GM12878 (cell line): ENCODE measurements around the gene UBXN7. TPM values are rescaled to one million over a fixed set of nuclear protein-coding genes. Genes with fewer than 3 reads are reported as not detected.

Source experiments
- BMI1 ChIP-seq: fragments of 450-650 bp; IDR thresholded peaks from 2 replicates; pipeline ENCODE4 v1.6.1; 2016; ENCODE audit warnings: mild to moderate bottlenecking, moderate library complexity, borderline replicate concordance
- CBFB ChIP-seq: IDR thresholded peaks from 2 replicates; pipeline ENCODE4 v1.6.1; 2016; ENCODE audit warnings: antibody characterized with exemption, low read depth
- CEBPB ChIP-seq, 2 experiments: fragments of 150-350 bp in 1 of 2; IDR thresholded peaks; 2 replicates each; pipeline ENCODE4 v1.6.1; 2012 to 2014; ENCODE audit warnings: low read depth in 2 of 2, low read length in 2 of 2, borderline replicate concordance in 1 of 2, inconsistent platforms in 1 of 2
- ETV6 ChIP-seq, 2 experiments: fragments of 450-650 bp in 1 of 2; IDR thresholded peaks in 1 of 2; conservative IDR thresholded peaks in 1 of 2; 2 replicates each; pipeline ENCODE4 v1.6.1; 2014; ENCODE audit warnings: antibody characterized with exemption in 1 of 2, borderline replicate concordance in 1 of 2, low read depth in 1 of 2, mild to moderate bottlenecking in 1 of 2, moderate library complexity in 1 of 2
- FOXK2 ChIP-seq: fragments of 450-650 bp; IDR thresholded peaks from 2 replicates; pipeline ENCODE4 v1.6.1; 2017; ENCODE audit warnings: mild to moderate bottlenecking, moderate library complexity
- IKZF1 ChIP-seq: fragments of 450-650 bp; conservative IDR thresholded peaks from 2 replicates; pipeline ENCODE4 v1.6.1; 2017; ENCODE audit warnings: antibody characterized with exemption, mild to moderate bottlenecking
- LARP7 ChIP-seq: fragments of 450-650 bp; IDR thresholded peaks from 2 replicates; pipeline ENCODE4 v1.6.1; 2017; ENCODE audit warnings: mild to moderate bottlenecking
- NFYB ChIP-seq: IDR thresholded peaks from 2 replicates; pipeline ENCODE4 v1.6.1; 2011; ENCODE audit warnings: low read depth, mild to moderate bottlenecking, low read length, improper control_type of control experiment, moderate library complexity; ENCODE audit not compliant: insufficient read depth
- PML ChIP-seq: IDR thresholded peaks from 2 replicates; pipeline ENCODE4 v1.6.1; 2012; ENCODE audit warnings: low read length, inconsistent platforms
- RUNX3 ChIP-seq: IDR thresholded peaks from 2 replicates; pipeline ENCODE4 v1.6.1; 2012; ENCODE audit warnings: low read length, inconsistent platforms
- SPI1 ChIP-seq: IDR thresholded peaks from 2 replicates; pipeline ENCODE4 v1.6.1; 2011; ENCODE audit warnings: low read depth, mild to moderate bottlenecking, low read length, moderate library complexity, borderline replicate concordance; ENCODE audit not compliant: insufficient read depth
- SREBF1 ChIP-seq: IDR thresholded peaks from 2 replicates; pipeline ENCODE4 v1.6.1; 2012; ENCODE audit warnings: mild to moderate bottlenecking, low read length
- SRF ChIP-seq, 2 experiments: IDR thresholded peaks; 2 replicates each; pipeline ENCODE4 v1.6.1; 2011; ENCODE audit warnings: low read depth in 2 of 2, low read length in 2 of 2, mild to moderate bottlenecking in 1 of 2, moderate library complexity in 1 of 2
- TBL1XR1 ChIP-seq: IDR thresholded peaks from 2 replicates; pipeline ENCODE4 v1.6.1; 2012; ENCODE audit warnings: low read depth, low read length, improper control_type of control experiment
- TCF12 ChIP-seq: IDR thresholded peaks from 2 replicates; pipeline ENCODE4 v1.6.1; 2011; ENCODE audit warnings: low read depth, mild to moderate bottlenecking, low read length
- polyA plus RNA-seq, 11 experiments: library from polyadenylated mRNA; depleted of rRNA in 4 of 11; unstranded in 6 of 11; stranded (reverse) in 5 of 11; fragments of >200 nt; fragmentation: Nextera tagmentation in 4 of 11; fragmentation: Illumina TruSeq in 1 of 11; extraction: Ambion mirVana in 4 of 11; extraction: Trizol in 1 of 11; gene quantifications; 1 replicate in 1 of 11; 2 replicates in 10 of 11; pipeline versions ENCODE4 v1.2.1 to v1.2.3, GENCODE V29; 2011 to 2016; ENCODE audit warnings: inconsistent platforms in 2 of 11, missing spikeins in 2 of 11, low read depth in 1 of 11
- total RNA-seq, 4 experiments: library from RNA; depleted of rRNA in 3 of 4; stranded (reverse); fragments of >200 nt in 3 of 4; fragmentation: Illumina TruSeq in 1 of 4; extraction: Trizol in 1 of 4; gene quantifications; 2 replicates each; pipeline versions ENCODE4 v1.2.1 to v1.2.3, GENCODE V29; 2013 to 2021
- TF ChIP-seq, protein P1 (sequence below): fragments of 450-650 bp; IDR thresholded peaks from 2 replicates; pipeline ENCODE4 v1.6.1; 2017; ENCODE audit warnings: mild to moderate bottlenecking, moderate library complexity
- TF ChIP-seq, protein P2 (sequence below): fragments of 450-650 bp; IDR thresholded peaks from 2 replicates; pipeline ENCODE4 v1.6.1; 2018; ENCODE audit warnings: borderline replicate concordance, mild to moderate bottlenecking; ENCODE audit not compliant: partially characterized antibody
- TF ChIP-seq, protein P3 (sequence below): fragments of 450-650 bp; IDR thresholded peaks from 2 replicates; pipeline ENCODE4 v1.6.1; 2016; ENCODE audit warnings: mild to moderate bottlenecking, moderate library complexity, borderline replicate concordance

Gene UBXN7
- total and polyA plus RNA-seq, 10 of the 15 experiments (the other 5 are each of a cell fraction or from before 2014, with no cell fraction given) = 4.8 to 78.4 (median 24.9) TPM

DNA sequence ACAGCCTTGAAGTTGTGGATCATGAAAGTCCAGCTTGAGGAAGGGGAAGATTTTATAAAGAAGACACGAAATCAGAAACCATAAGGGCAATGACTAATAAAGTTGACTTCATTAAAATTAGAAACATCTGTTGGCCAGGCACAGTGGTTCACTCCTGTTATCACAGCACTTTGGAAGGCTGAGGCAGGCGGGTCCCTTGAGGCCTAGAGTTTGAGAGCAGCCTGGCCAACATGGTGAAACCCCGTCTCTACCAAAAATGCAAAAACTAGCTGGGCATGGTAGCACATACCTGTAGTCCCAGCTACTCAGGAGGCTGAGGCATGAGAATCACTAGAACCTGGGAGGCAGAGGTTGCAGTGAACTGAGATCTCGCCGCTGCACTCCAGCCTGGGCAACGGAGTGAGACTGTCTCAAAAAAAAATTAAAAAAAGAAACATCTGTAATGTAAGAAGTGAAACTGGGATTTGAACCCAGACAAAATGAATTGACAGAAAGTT, 7.9 kb upstream of the UBXN7 start (continued):
- TF ChIP-seq, protein P1, sequence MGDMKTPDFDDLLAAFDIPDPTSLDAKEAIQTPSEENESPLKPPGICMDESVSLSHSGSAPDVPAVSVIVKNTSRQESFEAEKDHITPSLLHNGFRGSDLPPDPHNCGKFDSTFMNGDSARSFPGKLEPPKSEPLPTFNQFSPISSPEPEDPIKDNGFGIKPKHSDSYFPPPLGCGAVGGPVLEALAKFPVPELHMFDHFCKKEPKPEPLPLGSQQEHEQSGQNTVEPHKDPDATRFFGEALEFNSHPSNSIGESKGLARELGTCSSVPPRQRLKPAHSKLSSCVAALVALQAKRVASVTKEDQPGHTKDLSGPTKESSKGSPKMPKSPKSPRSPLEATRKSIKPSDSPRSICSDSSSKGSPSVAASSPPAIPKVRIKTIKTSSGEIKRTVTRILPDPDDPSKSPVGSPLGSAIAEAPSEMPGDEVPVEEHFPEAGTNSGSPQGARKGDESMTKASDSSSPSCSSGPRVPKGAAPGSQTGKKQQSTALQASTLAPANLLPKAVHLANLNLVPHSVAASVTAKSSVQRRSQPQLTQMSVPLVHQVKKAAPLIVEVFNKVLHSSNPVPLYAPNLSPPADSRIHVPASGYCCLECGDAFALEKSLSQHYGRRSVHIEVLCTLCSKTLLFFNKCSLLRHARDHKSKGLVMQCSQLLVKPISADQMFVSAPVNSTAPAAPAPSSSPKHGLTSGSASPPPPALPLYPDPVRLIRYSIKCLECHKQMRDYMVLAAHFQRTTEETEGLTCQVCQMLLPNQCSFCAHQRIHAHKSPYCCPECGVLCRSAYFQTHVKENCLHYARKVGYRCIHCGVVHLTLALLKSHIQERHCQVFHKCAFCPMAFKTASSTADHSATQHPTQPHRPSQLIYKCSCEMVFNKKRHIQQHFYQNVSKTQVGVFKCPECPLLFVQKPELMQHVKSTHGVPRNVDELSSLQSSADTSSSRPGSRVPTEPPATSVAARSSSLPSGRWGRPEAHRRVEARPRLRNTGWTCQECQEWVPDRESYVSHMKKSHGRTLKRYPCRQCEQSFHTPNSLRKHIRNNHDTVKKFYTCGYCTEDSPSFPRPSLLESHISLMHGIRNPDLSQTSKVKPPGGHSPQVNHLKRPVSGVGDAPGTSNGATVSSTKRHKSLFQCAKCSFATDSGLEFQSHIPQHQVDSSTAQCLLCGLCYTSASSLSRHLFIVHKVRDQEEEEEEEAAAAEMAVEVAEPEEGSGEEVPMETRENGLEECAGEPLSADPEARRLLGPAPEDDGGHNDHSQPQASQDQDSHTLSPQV = no peak
- no peak; the same call in none of the 2 replicates for TF ChIP-seq RUNX3
- TF ChIP-seq FOXK2 = no peak
- TF ChIP-seq LARP7 = no peak
- no peak for TF ChIP-seq SPI1
- TF ChIP-seq, protein P2, sequence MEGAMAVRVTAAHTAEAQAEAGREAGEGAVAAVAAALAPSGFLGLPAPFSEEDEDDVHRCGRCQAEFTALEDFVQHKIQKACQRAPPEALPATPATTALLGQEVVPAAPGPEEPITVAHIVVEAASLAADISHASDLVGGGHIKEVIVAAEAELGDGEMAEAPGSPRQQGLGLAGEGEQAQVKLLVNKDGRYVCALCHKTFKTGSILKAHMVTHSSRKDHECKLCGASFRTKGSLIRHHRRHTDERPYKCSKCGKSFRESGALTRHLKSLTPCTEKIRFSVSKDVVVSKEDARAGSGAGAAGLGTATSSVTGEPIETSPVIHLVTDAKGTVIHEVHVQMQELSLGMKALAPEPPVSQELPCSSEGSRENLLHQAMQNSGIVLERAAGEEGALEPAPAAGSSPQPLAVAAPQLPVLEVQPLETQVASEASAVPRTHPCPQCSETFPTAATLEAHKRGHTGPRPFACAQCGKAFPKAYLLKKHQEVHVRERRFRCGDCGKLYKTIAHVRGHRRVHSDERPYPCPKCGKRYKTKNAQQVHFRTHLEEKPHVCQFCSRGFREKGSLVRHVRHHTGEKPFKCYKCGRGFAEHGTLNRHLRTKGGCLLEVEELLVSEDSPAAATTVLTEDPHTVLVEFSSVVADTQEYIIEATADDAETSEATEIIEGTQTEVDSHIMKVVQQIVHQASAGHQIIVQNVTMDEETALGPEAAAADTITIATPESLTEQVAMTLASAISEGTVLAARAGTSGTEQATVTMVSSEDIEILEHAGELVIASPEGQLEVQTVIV = no peak
- peak; percentile 39 for TF ChIP-seq IKZF1
- TF ChIP-seq CBFB = peak; percentile 54; the same call in 1 of the 2 replicates
- no peak for TF ChIP-seq SREBF1
- TF ChIP-seq TBL1XR1 = no peak
- no peak for TF ChIP-seq BMI1
- TF ChIP-seq, protein P3, sequence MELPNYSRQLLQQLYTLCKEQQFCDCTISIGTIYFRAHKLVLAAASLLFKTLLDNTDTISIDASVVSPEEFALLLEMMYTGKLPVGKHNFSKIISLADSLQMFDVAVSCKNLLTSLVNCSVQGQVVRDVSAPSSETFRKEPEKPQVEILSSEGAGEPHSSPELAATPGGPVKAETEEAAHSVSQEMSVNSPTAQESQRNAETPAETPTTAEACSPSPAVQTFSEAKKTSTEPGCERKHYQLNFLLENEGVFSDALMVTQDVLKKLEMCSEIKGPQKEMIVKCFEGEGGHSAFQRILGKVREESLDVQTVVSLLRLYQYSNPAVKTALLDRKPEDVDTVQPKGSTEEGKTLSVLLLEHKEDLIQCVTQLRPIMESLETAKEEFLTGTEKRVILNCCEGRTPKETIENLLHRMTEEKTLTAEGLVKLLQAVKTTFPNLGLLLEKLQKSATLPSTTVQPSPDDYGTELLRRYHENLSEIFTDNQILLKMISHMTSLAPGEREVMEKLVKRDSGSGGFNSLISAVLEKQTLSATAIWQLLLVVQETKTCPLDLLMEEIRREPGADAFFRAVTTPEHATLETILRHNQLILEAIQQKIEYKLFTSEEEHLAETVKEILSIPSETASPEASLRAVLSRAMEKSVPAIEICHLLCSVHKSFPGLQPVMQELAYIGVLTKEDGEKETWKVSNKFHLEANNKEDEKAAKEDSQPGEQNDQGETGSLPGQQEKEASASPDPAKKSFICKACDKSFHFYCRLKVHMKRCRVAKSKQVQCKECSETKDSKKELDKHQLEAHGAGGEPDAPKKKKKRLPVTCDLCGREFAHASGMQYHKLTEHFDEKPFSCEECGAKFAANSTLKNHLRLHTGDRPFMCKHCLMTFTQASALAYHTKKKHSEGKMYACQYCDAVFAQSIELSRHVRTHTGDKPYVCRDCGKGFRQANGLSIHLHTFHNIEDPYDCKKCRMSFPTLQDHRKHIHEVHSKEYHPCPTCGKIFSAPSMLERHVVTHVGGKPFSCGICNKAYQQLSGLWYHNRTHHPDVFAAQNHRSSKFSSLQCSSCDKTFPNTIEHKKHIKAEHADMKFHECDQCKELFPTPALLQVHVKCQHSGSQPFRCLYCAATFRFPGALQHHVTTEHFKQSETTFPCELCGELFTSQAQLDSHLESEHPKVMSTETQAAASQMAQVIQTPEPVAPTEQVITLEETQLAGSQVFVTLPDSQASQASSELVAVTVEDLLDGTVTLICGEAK = peak; percentile 87
- 0 out of 2 replicates have a peak, but pooled peaks have one; percentile 44 for TF ChIP-seq PML
- TF ChIP-seq ETV6 (conservative IDR thresholded peaks at IDR 0.05 in 1 of 2, IDR thresholded peaks at IDR 0.05 in 1 of 2; ENCODE audit: borderline replicate concordance in 1 of 2, low read depth in 1 of 2) = no peak
- TF ChIP-seq CEBPB (IDR thresholded peaks at IDR 0.05; ENCODE audit: borderline replicate concordance in 1 of 2, low read depth in 2 of 2, low read length in 2 of 2) = no peak
- no peak for TF ChIP-seq NFYB
- TF ChIP-seq SRF (IDR thresholded peaks at IDR 0.05; ENCODE audit: low read depth in 2 of 2, low read length in 2 of 2) = no peak
- TF ChIP-seq TCF12 = peak; percentile 87
